Mucosa of descending colon (tissue), 3 donors: ENCODE measurements around the gene EMX2. TPM values are rescaled to one million over a fixed set of nuclear protein-coding genes. Genes with fewer than 3 reads are reported as not detected.

Experiments used
- ATAC-seq: fragments of 200-7000 bp; cut with Tn5 transposase; one replicate; pipeline ENCODE4 v1.9.1; 2020; ENCODE audit warnings: mild to moderate bottlenecking, moderate library complexity
- DNase-seq, 3 donors: peaks; one replicate each; pipeline ENCODE4 v3.0.0-alpha.2; 2020
- H3K36me3 ChIP-seq: fragments of 200-600 bp; one replicate; pipeline ENCODE4 v1.8.0; 2021; ENCODE audit warnings: low read depth, mild to moderate bottlenecking
- H3K4me1 ChIP-seq: fragments of 200-600 bp; one replicate; pipeline ENCODE4 v1.8.0; 2021; ENCODE audit warnings: low read depth, mild to moderate bottlenecking
- H3K4me3 ChIP-seq: fragments of 200-600 bp; one replicate; pipeline ENCODE4 v1.8.0; 2021; ENCODE audit warnings: mild to moderate bottlenecking
- H3K9me3 ChIP-seq: fragments of 200-600 bp; one replicate; pipeline ENCODE4 v1.8.0; 2021; ENCODE audit warnings: mild to moderate bottlenecking
- intact Hi-C, 2 donors: fragments of 100-400 bp; cut with DNase I in 1 of 2; cut with micrococcal nuclease in 1 of 2; formaldehyde crosslinking; loops; one replicate each; pipeline versions ENCODE4 v1.11.0 to v1.11.1; 2022; cut with DNase I, micrococcal nuclease
- total RNA-seq, 3 donors: library from RNA; stranded (reverse); fragmentation: NEBNext Ultra II Directional in 2 of 3; extraction: Animal tissue kit (Norgen Biotek cat#: 25700) in 2 of 3; gene quantifications; one replicate each; pipeline versions ENCODE4 v1.2.1 to v1.2.4, GENCODE V29; 2021 to 2023
- TF ChIP-seq, protein P1 (sequence below): fragments of 200-600 bp; IDR thresholded peaks from one replicate; pipeline ENCODE4 v1.8.0; 2022; ENCODE audit warnings: antibody characterized with exemption, mild to moderate bottlenecking
- donor health status: DM: no; HTN: no; CAD: no; lungs with moderate emphysema.
- donor health status: DM: no; HTN: no; CAD: no.
- donor health status: DM: no; HTN: yes; CAD: no.

Gene EMX2
- total RNA-seq, 3 donors from 2014 or later: not detected

DNA sequence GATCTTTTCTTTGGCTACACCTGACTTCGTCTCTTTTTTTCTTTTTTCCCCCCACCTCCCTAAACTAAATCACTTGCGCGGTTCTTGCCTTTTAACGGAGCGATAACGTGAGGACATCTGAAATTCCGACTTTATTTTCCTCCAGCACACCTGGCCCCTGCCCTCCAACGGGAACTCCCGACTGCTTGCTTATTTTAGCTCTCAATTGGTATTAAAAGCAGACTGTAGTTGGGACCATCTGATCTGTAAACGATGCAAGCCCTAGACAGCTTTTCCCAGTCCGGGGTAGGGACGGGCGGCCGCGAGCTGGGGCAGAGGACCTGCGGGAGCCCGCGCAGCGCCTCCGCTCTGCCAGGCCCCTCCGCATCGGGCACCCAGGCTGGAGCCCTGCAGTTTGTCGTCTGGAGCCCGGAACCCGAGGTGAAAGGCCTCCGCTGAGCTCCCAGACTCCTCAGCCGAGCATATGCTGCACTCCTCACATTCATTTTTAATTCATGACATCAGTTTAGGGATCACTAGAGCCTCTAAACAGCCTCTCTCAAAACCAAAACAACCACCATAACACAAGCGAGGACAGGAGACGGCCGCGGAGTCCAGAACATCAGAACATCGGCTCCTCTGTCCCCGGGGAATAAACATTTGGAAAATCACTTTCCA is 10.0 kb upstream of the EMX2 start:
- ATAC-seq: no peak
- intact Hi-C loops: loop anchor here in 1 of 2 donors (10.0 kb wide), 1 partner anchor 712 kb away; no protein-coding TSS in a partner anchor
- H3K9me3 ChIP-seq: no peaks in the 10 kb centered on the region
- H3K36me3 ChIP-seq: no peaks in the 10 kb centered on the region
- DNase-seq: no peak
- no peak overlapping the region for H3K4me3 ChIP-seq
- peaks cover 7% of the 10 kb centered on the region for H3K4me1 ChIP-seq
- TF ChIP-seq, protein P1, sequence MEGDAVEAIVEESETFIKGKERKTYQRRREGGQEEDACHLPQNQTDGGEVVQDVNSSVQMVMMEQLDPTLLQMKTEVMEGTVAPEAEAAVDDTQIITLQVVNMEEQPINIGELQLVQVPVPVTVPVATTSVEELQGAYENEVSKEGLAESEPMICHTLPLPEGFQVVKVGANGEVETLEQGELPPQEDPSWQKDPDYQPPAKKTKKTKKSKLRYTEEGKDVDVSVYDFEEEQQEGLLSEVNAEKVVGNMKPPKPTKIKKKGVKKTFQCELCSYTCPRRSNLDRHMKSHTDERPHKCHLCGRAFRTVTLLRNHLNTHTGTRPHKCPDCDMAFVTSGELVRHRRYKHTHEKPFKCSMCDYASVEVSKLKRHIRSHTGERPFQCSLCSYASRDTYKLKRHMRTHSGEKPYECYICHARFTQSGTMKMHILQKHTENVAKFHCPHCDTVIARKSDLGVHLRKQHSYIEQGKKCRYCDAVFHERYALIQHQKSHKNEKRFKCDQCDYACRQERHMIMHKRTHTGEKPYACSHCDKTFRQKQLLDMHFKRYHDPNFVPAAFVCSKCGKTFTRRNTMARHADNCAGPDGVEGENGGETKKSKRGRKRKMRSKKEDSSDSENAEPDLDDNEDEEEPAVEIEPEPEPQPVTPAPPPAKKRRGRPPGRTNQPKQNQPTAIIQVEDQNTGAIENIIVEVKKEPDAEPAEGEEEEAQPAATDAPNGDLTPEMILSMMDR: no peak

DNA sequence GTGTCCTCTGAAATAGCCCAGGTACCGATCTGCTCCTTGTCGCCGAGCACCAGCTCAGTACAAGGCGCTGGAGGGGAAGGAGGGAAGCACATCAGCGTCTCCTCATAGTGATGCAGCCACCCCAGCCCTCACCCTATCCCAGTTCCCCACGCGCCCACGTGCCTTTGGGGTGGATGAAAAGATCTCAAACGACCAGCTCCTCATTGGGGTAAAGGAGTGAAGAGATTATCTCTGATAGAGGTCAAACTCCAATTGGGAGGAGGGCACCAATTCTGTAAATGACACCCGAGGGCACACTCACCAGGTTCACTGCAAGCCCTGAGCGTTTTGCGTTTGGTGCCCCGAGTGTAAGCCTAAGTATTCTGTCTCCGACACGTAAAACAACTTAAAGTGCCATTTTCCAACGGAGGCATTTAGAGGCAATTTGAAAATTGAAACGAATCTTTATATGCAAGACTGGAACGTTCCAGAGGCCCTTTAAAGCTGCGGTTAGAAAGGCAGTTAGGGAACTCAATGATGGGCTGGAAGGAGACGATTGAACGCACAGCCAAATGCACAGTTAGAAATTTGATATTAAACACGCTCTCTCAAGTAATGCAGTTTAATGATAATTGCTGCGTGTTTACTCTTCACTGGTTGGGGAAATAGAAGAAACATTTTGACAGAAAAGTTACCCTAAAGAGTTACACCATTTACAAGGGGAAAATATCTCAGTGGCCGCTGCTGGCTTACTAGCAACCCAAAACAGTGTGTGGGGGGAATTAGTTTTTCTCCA is 8.9 kb upstream of the EMX2 start:
- H3K36me3 ChIP-seq: no peaks in the 10 kb centered on the region
- peaks cover 7% of the 10 kb centered on the region for H3K4me1 ChIP-seq
- TF ChIP-seq, protein P1: no peak
- intact Hi-C loops: loop anchor here in 1 of 2 donors (10.0 kb wide), 1 partner anchor 711 kb away; no protein-coding TSS in a partner anchor
- H3K9me3 ChIP-seq: no peaks in the 10 kb centered on the region
- no peak for DNase-seq
- no peak overlapping the region for H3K4me3 ChIP-seq
- ATAC-seq: no peak

DNA sequence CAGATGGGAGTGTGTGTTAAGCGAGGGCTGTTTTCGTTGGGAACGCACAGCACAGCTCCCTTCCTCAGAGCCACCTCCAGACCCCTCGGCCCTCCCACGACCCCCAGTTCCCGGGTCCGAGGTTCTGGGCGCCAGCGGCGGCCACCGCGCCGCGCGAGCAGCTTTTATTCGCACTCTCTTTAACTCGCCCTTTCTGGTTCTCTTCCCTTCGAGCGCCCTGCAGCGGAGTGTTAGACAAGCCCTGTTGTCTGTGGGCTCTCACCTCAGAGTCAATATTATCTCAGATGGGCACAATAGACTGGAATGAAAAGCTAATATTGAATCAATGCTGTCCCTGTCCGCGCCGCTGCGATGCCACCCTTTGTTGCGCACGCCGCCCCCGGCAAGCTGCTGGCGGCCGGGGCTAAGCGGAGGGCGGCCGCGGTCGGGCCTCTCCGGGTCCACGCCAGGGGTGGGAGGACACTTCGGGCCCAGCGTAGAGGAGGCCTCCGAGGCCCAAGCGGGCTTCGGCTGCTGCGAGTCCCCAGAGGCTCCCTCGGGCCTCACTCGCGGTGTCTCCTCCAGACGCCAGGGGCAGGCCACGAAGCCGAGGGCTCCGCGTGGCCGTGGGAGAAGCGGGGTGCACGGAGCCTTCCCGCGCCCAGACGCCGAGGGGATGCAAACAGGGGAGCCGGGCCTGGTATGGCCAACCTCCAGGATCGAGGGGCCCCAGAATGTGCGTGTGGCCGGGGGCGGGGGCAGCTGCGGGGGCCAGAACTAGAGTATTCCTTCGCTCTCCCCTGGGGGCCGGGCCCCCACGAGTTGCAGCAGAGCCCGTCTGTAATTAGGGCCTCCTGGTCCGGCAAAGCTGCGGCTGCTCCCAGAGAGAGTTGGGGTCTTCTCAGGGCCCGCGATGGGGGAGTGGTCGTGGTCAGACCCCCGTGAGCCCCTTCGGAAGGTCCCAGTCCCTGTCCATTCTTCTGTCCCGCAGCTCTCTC is 7.9 kb upstream of the EMX2 start:
- DNase-seq (peak in 1 of 3 donors; percentile 45), ATAC-seq (peak; percentile 21)
- intact Hi-C loops: loop anchor here in 1 of 2 donors (10.0 kb wide), 1 partner anchor 710 kb away; no protein-coding TSS in a partner anchor
- TF ChIP-seq, protein P1: no peak
- no peaks in the 10 kb centered on the region for H3K9me3 ChIP-seq
- no peaks in the 10 kb centered on the region for H3K36me3 ChIP-seq
- H3K4me3 ChIP-seq: no peak overlapping the region
- H3K4me1 ChIP-seq: peaks cover 7% of the 10 kb centered on the region

DNA sequence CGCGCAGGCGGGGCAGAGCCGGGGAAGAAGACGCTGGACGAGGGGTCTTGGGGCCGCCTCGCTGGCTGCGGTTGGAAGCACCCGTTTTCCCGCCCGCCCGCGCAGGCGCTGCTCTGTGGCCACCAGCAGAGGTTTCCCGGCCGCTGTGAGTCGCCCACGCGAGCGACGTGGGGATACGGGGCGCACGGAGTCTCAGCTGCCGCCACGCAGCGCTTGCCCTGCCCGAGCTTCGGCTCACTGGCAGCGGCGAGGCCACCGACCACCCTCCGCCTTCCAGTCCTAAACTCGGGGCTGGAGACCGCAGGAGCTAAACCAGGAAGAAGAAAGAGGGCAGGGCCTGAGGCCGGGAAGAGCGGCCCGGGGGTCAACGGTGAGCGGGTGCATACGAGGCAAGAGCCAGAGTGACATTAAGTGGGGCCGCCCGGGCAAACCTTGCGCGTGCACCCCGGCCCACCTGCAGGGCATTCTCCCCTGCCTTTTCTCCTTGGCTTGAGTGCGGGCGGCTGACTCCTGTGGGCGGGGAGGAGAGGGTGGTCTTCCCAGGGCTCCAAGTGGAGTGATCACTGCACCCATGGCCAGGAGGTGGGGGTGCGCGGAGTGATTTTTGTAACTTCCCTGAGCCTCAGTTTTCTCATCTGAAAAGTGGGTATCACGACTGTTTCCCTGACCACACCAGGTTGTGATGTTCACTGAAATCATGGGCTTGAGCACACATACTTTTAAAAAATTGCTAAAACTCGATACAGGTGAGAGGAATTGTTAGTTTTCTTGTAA is 7.1 kb upstream of the EMX2 start:
- intact Hi-C loops: loop anchor here in 1 of 2 donors (10.0 kb wide), 1 partner anchor 709 kb away; no protein-coding TSS in a partner anchor
- Histone ChIP-seq H3K9me3 (no peaks in the 10 kb centered on the region), H3K4me3 (no peak overlapping the region), H3K4me1 (peaks cover 7% of the 10 kb centered on the region), H3K36me3 (no peaks in the 10 kb centered on the region)
- DNase-seq (peak in 1 of 3 donors; percentile 46), ATAC-seq (no peak)
- TF ChIP-seq, protein P1: no peak
